Measurements from ENCODE around the gene TUBB4A.

Gene TUBB4A

DNA sequence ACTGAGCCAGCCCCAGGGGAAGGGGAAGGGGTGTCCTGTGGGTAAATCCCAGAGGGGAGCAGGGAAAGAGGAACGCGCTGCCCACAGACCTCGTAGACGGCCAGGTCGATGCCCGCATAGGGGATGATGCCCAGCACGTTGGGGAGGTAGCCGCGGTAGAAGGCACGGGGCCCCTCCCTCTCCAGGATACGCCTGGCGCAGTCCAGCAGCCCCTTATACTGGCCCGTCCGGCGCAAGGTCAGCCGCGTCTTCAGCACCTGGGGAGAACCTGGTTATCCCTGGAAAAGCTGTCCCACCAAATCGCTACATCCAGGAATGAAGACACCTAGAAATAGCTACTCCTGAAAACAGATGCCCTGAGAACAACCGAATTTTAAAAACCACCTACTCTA lies 49.9 kb downstream of the TUBB4A start:
- TF ChIP-seq, protein P1, sequence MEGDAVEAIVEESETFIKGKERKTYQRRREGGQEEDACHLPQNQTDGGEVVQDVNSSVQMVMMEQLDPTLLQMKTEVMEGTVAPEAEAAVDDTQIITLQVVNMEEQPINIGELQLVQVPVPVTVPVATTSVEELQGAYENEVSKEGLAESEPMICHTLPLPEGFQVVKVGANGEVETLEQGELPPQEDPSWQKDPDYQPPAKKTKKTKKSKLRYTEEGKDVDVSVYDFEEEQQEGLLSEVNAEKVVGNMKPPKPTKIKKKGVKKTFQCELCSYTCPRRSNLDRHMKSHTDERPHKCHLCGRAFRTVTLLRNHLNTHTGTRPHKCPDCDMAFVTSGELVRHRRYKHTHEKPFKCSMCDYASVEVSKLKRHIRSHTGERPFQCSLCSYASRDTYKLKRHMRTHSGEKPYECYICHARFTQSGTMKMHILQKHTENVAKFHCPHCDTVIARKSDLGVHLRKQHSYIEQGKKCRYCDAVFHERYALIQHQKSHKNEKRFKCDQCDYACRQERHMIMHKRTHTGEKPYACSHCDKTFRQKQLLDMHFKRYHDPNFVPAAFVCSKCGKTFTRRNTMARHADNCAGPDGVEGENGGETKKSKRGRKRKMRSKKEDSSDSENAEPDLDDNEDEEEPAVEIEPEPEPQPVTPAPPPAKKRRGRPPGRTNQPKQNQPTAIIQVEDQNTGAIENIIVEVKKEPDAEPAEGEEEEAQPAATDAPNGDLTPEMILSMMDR (IDR thresholded peaks at IDR 0.05; ENCODE audit: insufficient read depth, low read depth, low read length, missing control alignments): no peak
- no peak overlapping the region for H3K4me3 ChIP-seq (ENCODE audit: low read depth, low read length)
- DNase-seq (ENCODE audit: low read depth): no peak

DNA sequence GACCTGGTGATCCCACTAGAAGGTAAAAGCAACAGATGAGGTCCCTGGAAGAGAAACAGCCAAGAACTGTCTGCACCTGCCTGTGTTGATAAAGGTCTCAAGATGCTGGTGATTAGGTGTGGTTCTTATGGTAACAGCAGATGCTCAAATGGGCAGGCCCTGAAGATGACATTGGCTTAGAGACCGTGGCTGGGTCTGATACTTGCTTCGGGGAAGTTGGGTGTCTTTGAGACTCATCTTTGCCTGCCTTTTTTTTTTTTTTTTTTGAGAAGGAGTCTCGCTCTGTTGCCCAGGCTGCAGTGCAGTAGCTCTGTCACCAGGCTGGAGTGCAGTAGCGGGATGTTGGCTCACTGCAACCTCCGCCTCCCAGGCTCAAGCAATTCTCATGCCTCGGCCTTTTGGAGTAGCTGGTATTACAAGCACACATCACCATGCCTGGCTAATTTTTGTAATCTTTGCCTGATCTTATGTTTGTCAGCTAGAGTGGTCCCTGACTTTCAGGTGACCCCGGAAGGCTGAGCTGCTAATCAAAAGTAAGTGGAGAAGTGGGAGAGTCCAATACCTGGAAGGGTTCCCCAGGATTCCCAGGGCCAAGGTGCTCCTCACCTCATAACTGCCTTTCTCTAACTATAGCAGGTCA lies 50.4 kb downstream of the TUBB4A start:
- H3K4me3 ChIP-seq (ENCODE audit: low read depth, low read length): no peak overlapping the region
- DNase-seq (ENCODE audit: low read depth): no peak
- TF ChIP-seq, protein P1 (IDR thresholded peaks at IDR 0.05; ENCODE audit: insufficient read depth, low read depth, low read length, missing control alignments): no peak

DNA sequence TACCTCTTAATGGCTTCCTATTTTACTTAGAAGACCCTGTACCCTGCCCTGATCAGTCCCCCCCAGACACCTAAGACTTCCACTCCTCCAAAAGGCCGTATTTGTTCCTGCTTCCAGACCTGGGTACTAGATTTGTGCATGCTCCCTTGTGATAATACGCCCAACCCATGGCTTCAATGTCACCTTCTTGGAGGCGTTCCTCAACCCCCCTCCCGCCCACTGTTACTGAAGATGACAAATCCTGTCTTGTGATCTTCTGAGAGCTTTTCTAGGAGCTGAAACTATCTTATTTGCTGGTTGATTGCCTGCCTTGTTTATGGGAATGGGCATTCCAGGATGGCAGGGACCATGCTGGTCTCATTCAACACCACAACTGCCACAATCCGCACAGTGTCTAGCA lies 51.9 kb downstream of the TUBB4A start:
- TF ChIP-seq, protein P1 (IDR thresholded peaks at IDR 0.05; ENCODE audit: insufficient read depth, low read depth, low read length, missing control alignments): no peak
- no peak overlapping the region for H3K4me3 ChIP-seq (ENCODE audit: low read depth, low read length)
- DNase-seq (ENCODE audit: low read depth): no peak

DNA sequence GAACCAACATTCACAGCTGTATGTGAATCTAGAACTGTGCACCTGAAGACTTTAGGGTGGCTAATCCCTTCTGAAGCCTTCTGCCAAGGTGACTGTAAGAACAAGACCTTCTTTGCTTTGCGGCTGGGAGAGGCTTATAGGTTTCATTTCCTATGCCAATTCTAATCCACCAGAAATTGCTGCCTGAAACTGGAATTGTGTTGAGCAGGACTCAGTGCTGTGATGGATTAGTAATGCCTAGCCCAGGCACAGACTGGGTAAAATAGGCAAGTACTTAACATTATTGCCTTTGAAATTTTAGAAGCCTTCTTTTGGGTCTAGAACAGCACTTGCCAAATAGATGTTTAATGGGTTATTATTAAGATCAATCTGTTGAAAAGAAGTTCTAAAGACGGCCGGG lies 54.1 kb downstream of the TUBB4A start:
- DNase-seq (ENCODE audit: low read depth): no peak
- no peak overlapping the region for H3K4me3 ChIP-seq (ENCODE audit: low read depth, low read length)
- TF ChIP-seq, protein P1 (IDR thresholded peaks at IDR 0.05; ENCODE audit: insufficient read depth, low read depth, low read length, missing control alignments): no peak

DNA sequence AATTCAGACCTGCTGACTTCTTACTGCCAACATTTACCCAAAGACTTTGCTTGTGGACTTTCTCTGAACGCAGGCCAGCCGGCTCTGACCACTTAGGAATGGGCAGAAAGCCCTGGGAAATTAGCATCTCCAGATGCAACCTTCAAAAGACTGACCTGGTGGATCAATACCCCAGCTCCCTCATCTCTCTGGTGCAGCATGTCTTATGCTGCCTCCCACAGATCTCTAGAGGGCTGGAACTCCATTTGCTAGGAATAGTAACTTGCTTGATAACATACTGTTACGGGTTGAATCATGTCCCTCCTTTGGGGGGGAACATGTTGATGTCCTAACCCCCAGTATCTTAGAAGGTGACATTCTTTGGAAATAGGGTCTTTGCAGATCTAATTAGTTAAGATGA lies 55.7 kb downstream of the TUBB4A start:
- DNase-seq (ENCODE audit: low read depth): no peak
- no peak overlapping the region for H3K4me3 ChIP-seq (ENCODE audit: low read depth, low read length)
- TF ChIP-seq, protein P1 (IDR thresholded peaks at IDR 0.05; ENCODE audit: insufficient read depth, low read depth, low read length, missing control alignments): no peak
